ENCODE results near the gene DNAH10.

GRCh38 chr12:123726244-123726643 lies 35.9 kb upstream of the DNAH10 start:
- no peak for TF ChIP-seq CTCF (conservative IDR thresholded peaks at IDR 0.05; ENCODE audit: low read depth, low read length)
- no peak for TF ChIP-seq CEBPB (IDR thresholded peaks at IDR 0.05; ENCODE audit: low read depth, low read length)
- TF ChIP-seq USF2 (IDR thresholded peaks at IDR 0.05; ENCODE audit: low read depth, low read length): no peak
- TF ChIP-seq POLR2A (IDR thresholded peaks at IDR 0.05; ENCODE audit: low read depth, low read length): no peak
- no peak for TF ChIP-seq MAZ (IDR thresholded peaks at IDR 0.05; ENCODE audit: borderline replicate concordance, low read depth, low read length)
- no peak for TF ChIP-seq MXI1 (IDR thresholded peaks at IDR 0.05; ENCODE audit: borderline replicate concordance, low read depth, low read length)
- no peak for TF ChIP-seq RAD21 (IDR thresholded peaks at IDR 0.05; ENCODE audit: low read length)
